ENCODE results near the gene SLC11A2.
A peak's percentile ranks its signal among the peaks of the same experiment; 100 is the strongest.

Gene SLC11A2

GRCh38 chr12:51011955-51012354, 14.2 kb downstream of the SLC11A2 start:
- TF ChIP-seq ZNF8 (CRISPR knock-in tag; IDR thresholded peaks at IDR 0.05) (no peak), POU6F1 (CRISPR knock-in tag; IDR thresholded peaks at IDR 0.05; ENCODE audit: borderline replicate concordance, low read depth) (no peak), ISL1 (CRISPR knock-in tag; IDR thresholded peaks at IDR 0.05) (no peak), CREB5 (CRISPR knock-in tag; IDR thresholded peaks at IDR 0.05; ENCODE audit: low read depth) (no peak), BACH2 (CRISPR knock-in tag; IDR thresholded peaks at IDR 0.05; ENCODE audit: borderline replicate concordance) (no peak), PATZ1 (CRISPR knock-in tag; IDR thresholded peaks at IDR 0.05; ENCODE audit: borderline replicate concordance) (no peak), TOX (CRISPR knock-in tag; IDR thresholded peaks at IDR 0.05; ENCODE audit: borderline replicate concordance) (no peak)
- 0 out of 3 replicates have a peak, but pooled peaks have one; percentile 25 for ATAC-seq

GRCh38 chr12:51009056-51009440, 17.1 kb downstream of the SLC11A2 start:
- TF ChIP-seq POU6F1 (CRISPR knock-in tag; IDR thresholded peaks at IDR 0.05; ENCODE audit: borderline replicate concordance, low read depth): no peak
- ATAC-seq: no peak

- no peak for ATAC-seq
- TF ChIP-seq SNAI2 (CRISPR knock-in tag; IDR thresholded peaks at IDR 0.05): no peak
- no peak for TF ChIP-seq RARB (CRISPR knock-in tag; IDR thresholded peaks at IDR 0.05)
- no peak for TF ChIP-seq OSR1 (CRISPR knock-in tag; IDR thresholded peaks at IDR 0.05)
- TF ChIP-seq BACH2 (CRISPR knock-in tag; IDR thresholded peaks at IDR 0.05; ENCODE audit: borderline replicate concordance): no peak
- no peak for TF ChIP-seq TCF4 (CRISPR knock-in tag; IDR thresholded peaks at IDR 0.05; ENCODE audit: borderline replicate concordance)
- TF ChIP-seq ESRRG (CRISPR knock-in tag; IDR thresholded peaks at IDR 0.05): no peak
- TF ChIP-seq ZNF8 (CRISPR knock-in tag; IDR thresholded peaks at IDR 0.05): no peak
- no peak for TF ChIP-seq POU6F1 (CRISPR knock-in tag; IDR thresholded peaks at IDR 0.05; ENCODE audit: borderline replicate concordance, low read depth)
- TF ChIP-seq CREB5 (CRISPR knock-in tag; IDR thresholded peaks at IDR 0.05; ENCODE audit: low read depth): no peak
- TF ChIP-seq TSHZ2 (CRISPR knock-in tag; IDR thresholded peaks at IDR 0.05): no peak
- no peak for TF ChIP-seq ZFP30 (CRISPR knock-in tag; IDR thresholded peaks at IDR 0.05)
- no peak for TF ChIP-seq CSRNP3 (CRISPR knock-in tag; IDR thresholded peaks at IDR 0.05)
- no peak for TF ChIP-seq ZNF565 (CRISPR knock-in tag; conservative IDR thresholded peaks at IDR 0.05; ENCODE audit: low read depth)
These were observed 17.7 kb downstream of the SLC11A2 start for GRCh38 chr12:51008329-51009055.
